BJ (cell line): ENCODE measurements around the gene B4GALNT3. TPM values are rescaled to one million over a fixed set of nuclear protein-coding genes. Genes with fewer than 3 reads are reported as not detected.

ENCODE experiments used
- CTCF ChIA-PET: fragments of 350-600 bp; formaldehyde crosslinking; extraction: SDS; loops from one replicate; lab custom pipeline; 2021; ENCODE audit warnings: antibody characterized with exemption, inconsistent platforms; lab: Yijun Ruan, JAX
- POLR2A ChIA-PET: fragments of 300-600 bp; sonication (Branson Sonifier 250); formaldehyde crosslinking; extraction: SDS; loops from one replicate; lab custom pipeline; 2021; ENCODE audit warnings: antibody characterized with exemption; lab: Charles Lee
- DNase-seq: peaks from one replicate; pipeline ENCODE4 v3.0.0-alpha.2; 2011; ENCODE audit warnings: low read depth
- H3K27me3 ChIP-seq: 2 replicates; pipeline ENCODE4 v1.6.0; 2011; ENCODE audit warnings: low read length; ENCODE audit not compliant: control insufficient read depth, insufficient read depth
- H3K36me3 ChIP-seq: 2 replicates; pipeline ENCODE4 v1.5.1; 2011; ENCODE audit warnings: low read length; ENCODE audit not compliant: control insufficient read depth, insufficient read depth
- H3K4me3 ChIP-seq: 2 replicates; pipeline ENCODE4 v1.5.1; 2011; ENCODE audit warnings: low read depth, mild to moderate bottlenecking, control low read depth, low read length
- CTCF ChIP-seq: IDR thresholded peaks from 2 replicates; pipeline ENCODE4 v1.5.1; 2011; ENCODE audit warnings: low read depth, mild to moderate bottlenecking, control low read depth, inconsistent platforms, low read length, moderate library complexity; ENCODE audit not compliant: insufficient read depth
- polyA plus RNA-seq: library from polyadenylated mRNA; depleted of rRNA; stranded (reverse); fragments of >200 nt; gene quantifications from 2 replicates; pipeline ENCODE4 v1.2.3, GENCODE V29; 2011

B4GALNT3 gene
- polyA plus RNA-seq, 1 experiment: not detected

GRCh38 chr12:593396-594270 is 133.9 kb downstream of the B4GALNT3 start:
- H3K27me3 ChIP-seq: peaks cover 8% of the 10 kb centered on the region
- no peak for DNase-seq
- ChIA-PET CTCF (interaction anchor here (2.0 kb wide), 1 partner anchor 17 kb away, joined by 8 read pairs; no protein-coding TSS in a partner anchor), POLR2A (no interaction called here)
- no peak overlapping the region for H3K4me3 ChIP-seq
- no peaks in the 10 kb centered on the region for H3K36me3 ChIP-seq
- TF ChIP-seq CTCF: no peak

GRCh38 chr12:597926-598568 is 138.3 kb downstream of the B4GALNT3 start:
- DNase-seq: no peak
- Histone ChIP-seq H3K4me3 (no peak overlapping the region), H3K27me3 (peaks cover 2% of the 10 kb centered on the region), H3K36me3 (no peaks in the 10 kb centered on the region)
- ChIA-PET CTCF (interaction anchor here (0.5 to 1.7 kb wide), 4 partner anchors 8 to 922 kb away, joined by 3 read pairs; no protein-coding TSS in a partner anchor), POLR2A (no interaction called here)
- no peak for TF ChIP-seq CTCF

- Histone ChIP-seq H3K27me3 (peaks cover 2% of the 10 kb centered on the region; the same call in 1 of the 2 replicates), H3K36me3 (no peaks in the 10 kb centered on the region), H3K4me3 (no peak overlapping the region)
- TF ChIP-seq CTCF: no peak
- DNase-seq: no peak
- ChIA-PET CTCF (interaction anchor here (0.6 to 2.2 kb wide), 3 partner anchors 8 to 24 kb away, joined by 3 to 5 read pairs (median 3); no protein-coding TSS in a partner anchor), POLR2A (no interaction called here)
Observed at GRCh38 chr12:599756-600155, 140.0 kb downstream of the B4GALNT3 start.

GRCh38 chr12:601976-602699 is 142.4 kb downstream of the B4GALNT3 start:
- no peak for TF ChIP-seq CTCF
- Histone ChIP-seq H3K36me3 (no peaks in the 10 kb centered on the region), H3K27me3 (peaks cover 4% of the 10 kb centered on the region; the same call in 1 of the 2 replicates), H3K4me3 (no peak overlapping the region)
- ChIA-PET CTCF (no interaction called here), POLR2A (no interaction called here)
- DNase-seq: no peak

GRCh38 chr12:602700-603068 is 142.9 kb downstream of the B4GALNT3 start:
- ChIA-PET CTCF (interaction anchor here (1.1 to 1.6 kb wide), 2 partner anchors 11 to 27 kb away, joined by 3 read pairs; no protein-coding TSS in a partner anchor), POLR2A (no interaction called here)
- Histone ChIP-seq H3K4me3 (no peak overlapping the region), H3K27me3 (peaks cover 4% of the 10 kb centered on the region; the same call in 1 of the 2 replicates), H3K36me3 (no peaks in the 10 kb centered on the region)
- no peak for TF ChIP-seq CTCF
- DNase-seq: no peak
